A549 (cell line): Measurements from ENCODE around the gene FXYD7.

Source experiments
- BHLHE40 ChIP-seq: IDR thresholded peaks from 2 replicates; pipeline ENCODE4 v1.6.1; 2012; ENCODE audit warnings: low read depth, low read length, inconsistent platforms
- EP300 ChIP-seq, 2 experiments: fragments of >200 bp; sonication (Bioruptor Twin); formaldehyde crosslinking; IDR thresholded peaks; 2 replicates in 1 of 2; 3 replicates in 1 of 2; pipeline ENCODE4 v1.6.1; 2016 to 2017
- HOXB5 ChIP-seq: fragments of 250-450 bp; sonication (Bioruptor Pico); IDR thresholded peaks from 2 replicates; pipeline ENCODE4 v1.5.0; 2020; ENCODE audit warnings: mild to moderate bottlenecking, moderate library complexity
- ZC3H11A ChIP-seq: fragments of 450-650 bp; IDR thresholded peaks from 2 replicates; pipeline ENCODE4 v1.6.1; 2014; ENCODE audit warnings: antibody characterized with exemption, mild to moderate bottlenecking
- TF ChIP-seq, protein P1 (sequence below): fragments of >200 bp; sonication (Bioruptor Twin); formaldehyde crosslinking; IDR thresholded peaks from 3 replicates; pipeline ENCODE4 v1.5.1; 2016
- TF ChIP-seq, protein P2 (sequence below): fragments of 200-600 bp; sonication (generic); IDR thresholded peaks from 2 replicates; pipeline ENCODE4 v1.6.1; 2016; ENCODE audit warnings: antibody characterized with exemption, mild to moderate bottlenecking, moderate library complexity
- TF ChIP-seq, protein P3 (sequence below): IDR thresholded peaks from 2 replicates; pipeline ENCODE4 v1.6.1; 2012
- TF ChIP-seq, protein P4 (sequence below): fragments of >200 bp; sonication (Bioruptor Twin); formaldehyde crosslinking; IDR thresholded peaks from 3 replicates; pipeline ENCODE4 v1.6.1; 2016

DNA sequence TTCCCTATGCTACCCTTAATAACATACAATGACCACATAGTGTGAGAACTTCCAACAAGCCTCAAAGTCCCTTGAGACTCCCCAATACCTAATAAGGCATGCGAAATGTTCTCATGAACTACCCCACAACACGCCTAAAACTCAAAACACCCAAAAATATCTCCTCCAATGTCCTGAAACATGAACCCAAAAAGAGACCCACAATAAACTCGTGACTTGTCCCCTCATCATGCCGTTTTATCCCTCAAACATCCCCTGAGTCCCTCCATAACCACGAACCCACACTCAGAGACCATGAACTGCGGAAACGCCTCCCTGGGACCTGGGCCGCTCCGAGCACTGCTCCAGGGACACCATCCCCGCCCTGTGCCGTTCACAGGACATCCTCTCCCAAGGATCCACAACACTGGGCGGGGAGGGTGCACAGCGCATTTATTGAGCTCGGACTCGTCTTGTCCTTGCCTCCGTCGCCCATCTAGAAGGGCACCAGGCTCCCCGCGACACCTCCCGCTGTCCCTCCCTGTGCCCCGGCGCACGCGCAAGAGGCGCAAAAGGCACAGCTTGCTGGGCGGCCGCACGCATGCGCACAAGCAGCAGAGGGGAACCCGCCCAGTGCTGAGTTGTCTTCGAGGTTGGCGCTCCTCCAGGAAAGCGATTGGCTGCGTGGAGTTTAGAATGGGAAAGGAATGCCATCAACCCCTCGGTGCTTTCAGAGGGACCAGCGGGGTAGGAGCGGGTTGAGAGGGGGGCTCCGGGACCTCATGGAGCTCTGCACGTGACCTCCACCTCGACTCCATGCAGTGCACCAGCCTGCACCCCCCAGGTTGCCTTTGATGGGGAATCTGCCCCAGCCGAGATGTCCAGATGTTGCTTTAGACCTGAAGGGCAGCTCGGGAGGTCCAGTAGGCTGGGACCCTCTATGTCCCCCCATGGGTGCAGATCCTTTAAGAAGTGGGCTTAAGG, 18.7 kb upstream of the FXYD7 start:
- TF ChIP-seq, protein P1, sequence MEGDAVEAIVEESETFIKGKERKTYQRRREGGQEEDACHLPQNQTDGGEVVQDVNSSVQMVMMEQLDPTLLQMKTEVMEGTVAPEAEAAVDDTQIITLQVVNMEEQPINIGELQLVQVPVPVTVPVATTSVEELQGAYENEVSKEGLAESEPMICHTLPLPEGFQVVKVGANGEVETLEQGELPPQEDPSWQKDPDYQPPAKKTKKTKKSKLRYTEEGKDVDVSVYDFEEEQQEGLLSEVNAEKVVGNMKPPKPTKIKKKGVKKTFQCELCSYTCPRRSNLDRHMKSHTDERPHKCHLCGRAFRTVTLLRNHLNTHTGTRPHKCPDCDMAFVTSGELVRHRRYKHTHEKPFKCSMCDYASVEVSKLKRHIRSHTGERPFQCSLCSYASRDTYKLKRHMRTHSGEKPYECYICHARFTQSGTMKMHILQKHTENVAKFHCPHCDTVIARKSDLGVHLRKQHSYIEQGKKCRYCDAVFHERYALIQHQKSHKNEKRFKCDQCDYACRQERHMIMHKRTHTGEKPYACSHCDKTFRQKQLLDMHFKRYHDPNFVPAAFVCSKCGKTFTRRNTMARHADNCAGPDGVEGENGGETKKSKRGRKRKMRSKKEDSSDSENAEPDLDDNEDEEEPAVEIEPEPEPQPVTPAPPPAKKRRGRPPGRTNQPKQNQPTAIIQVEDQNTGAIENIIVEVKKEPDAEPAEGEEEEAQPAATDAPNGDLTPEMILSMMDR = no peak
- TF ChIP-seq, protein P2, sequence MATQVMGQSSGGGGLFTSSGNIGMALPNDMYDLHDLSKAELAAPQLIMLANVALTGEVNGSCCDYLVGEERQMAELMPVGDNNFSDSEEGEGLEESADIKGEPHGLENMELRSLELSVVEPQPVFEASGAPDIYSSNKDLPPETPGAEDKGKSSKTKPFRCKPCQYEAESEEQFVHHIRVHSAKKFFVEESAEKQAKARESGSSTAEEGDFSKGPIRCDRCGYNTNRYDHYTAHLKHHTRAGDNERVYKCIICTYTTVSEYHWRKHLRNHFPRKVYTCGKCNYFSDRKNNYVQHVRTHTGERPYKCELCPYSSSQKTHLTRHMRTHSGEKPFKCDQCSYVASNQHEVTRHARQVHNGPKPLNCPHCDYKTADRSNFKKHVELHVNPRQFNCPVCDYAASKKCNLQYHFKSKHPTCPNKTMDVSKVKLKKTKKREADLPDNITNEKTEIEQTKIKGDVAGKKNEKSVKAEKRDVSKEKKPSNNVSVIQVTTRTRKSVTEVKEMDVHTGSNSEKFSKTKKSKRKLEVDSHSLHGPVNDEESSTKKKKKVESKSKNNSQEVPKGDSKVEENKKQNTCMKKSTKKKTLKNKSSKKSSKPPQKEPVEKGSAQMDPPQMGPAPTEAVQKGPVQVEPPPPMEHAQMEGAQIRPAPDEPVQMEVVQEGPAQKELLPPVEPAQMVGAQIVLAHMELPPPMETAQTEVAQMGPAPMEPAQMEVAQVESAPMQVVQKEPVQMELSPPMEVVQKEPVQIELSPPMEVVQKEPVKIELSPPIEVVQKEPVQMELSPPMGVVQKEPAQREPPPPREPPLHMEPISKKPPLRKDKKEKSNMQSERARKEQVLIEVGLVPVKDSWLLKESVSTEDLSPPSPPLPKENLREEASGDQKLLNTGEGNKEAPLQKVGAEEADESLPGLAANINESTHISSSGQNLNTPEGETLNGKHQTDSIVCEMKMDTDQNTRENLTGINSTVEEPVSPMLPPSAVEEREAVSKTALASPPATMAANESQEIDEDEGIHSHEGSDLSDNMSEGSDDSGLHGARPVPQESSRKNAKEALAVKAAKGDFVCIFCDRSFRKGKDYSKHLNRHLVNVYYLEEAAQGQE = no peak
- TF ChIP-seq, protein P3, sequence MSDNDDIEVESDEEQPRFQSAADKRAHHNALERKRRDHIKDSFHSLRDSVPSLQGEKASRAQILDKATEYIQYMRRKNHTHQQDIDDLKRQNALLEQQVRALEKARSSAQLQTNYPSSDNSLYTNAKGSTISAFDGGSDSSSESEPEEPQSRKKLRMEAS = peak; percentile 97
- TF ChIP-seq BHLHE40 (no peak), HOXB5 (CRISPR knock-in tag) (no peak), EP300 (IDR thresholded peaks at IDR 0.05) (no peak), ZC3H11A (no peak)
- TF ChIP-seq, protein P4, sequence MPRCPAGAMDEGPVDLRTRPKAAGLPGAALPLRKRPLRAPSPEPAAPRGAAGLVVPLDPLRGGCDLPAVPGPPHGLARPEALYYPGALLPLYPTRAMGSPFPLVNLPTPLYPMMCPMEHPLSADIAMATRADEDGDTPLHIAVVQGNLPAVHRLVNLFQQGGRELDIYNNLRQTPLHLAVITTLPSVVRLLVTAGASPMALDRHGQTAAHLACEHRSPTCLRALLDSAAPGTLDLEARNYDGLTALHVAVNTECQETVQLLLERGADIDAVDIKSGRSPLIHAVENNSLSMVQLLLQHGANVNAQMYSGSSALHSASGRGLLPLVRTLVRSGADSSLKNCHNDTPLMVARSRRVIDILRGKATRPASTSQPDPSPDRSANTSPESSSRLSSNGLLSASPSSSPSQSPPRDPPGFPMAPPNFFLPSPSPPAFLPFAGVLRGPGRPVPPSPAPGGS = 0 out of 3 replicates have a peak, but pooled peaks have one; percentile 23
